GM10266 (cell line): ENCODE results near the gene AR.

Experiments used
- DNase-seq: peaks from one replicate; pipeline ENCODE4 v3.0.0; 2012; ENCODE audit errors: extremely low spot score
- TF ChIP-seq, protein P1 (sequence below): IDR thresholded peaks from 2 replicates; pipeline ENCODE4 v1.5.1; 2012; ENCODE audit warnings: mild to moderate bottlenecking, low read depth; ENCODE audit not compliant: control insufficient read depth, insufficient read depth; ENCODE audit errors: missing control alignments

Gene AR

DNA sequence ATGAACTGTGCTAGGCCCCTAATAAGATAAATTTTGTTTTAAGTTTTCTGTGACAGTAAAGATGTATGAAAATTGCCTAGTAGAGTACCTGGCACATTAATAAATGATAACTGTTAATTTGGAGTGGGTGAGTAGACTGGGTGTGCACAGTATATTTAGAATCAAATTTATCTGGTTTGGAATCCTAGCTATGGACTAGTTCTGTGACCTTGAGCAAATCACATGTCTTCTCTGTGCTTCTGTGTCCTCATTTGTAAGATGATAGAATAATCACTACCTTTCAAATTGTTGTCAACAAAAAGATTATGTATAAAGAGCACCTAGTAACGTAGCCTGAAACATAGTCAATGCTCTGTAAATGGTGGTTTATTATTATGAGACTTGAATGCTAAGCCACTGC is 170.2 kb downstream of the AR start:
- no peak for DNase-seq
- TF ChIP-seq, protein P1, sequence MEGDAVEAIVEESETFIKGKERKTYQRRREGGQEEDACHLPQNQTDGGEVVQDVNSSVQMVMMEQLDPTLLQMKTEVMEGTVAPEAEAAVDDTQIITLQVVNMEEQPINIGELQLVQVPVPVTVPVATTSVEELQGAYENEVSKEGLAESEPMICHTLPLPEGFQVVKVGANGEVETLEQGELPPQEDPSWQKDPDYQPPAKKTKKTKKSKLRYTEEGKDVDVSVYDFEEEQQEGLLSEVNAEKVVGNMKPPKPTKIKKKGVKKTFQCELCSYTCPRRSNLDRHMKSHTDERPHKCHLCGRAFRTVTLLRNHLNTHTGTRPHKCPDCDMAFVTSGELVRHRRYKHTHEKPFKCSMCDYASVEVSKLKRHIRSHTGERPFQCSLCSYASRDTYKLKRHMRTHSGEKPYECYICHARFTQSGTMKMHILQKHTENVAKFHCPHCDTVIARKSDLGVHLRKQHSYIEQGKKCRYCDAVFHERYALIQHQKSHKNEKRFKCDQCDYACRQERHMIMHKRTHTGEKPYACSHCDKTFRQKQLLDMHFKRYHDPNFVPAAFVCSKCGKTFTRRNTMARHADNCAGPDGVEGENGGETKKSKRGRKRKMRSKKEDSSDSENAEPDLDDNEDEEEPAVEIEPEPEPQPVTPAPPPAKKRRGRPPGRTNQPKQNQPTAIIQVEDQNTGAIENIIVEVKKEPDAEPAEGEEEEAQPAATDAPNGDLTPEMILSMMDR: no peak

DNA sequence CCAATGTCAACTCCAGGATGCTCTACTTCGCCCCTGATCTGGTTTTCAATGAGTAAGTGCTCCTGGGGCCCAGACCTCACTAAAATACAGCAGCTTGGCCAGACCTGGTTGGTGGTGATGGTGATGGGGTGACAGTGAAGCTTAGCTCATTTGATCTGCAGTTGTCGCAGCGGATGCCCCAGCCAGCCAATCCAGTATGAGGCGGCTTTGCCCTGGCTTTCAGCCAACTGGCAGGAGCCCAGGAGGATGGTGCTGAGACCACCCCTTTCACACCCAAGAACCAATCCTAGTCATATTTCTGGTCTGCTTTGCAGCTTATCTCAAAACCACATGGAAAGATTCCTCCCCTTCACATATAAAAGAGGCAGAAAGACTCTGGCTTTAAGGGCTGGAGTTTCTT is 173.8 kb downstream of the AR start:
- no peak for DNase-seq
- TF ChIP-seq, protein P1: no peak

DNA sequence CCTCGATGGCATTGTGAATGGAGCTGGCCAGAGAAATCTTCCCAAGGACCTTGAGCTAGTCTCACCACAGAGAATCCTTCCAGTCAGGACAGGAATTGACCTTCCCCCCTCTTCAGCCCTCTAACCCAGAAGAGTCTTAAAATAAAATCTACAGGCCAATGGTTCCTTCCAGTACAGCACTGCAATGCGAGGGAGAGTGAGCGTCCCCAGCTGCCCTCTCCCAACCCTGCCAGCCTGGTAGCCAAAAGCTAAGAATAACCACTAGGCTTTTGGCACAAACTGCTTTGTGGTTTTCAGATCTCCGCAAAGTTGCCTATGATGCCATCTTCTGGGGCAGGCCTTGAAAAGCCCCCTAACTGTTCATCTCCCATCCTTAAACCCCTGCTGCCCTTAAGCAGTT is 175.1 kb downstream of the AR start:
- TF ChIP-seq, protein P1: no peak
- DNase-seq: no peak

DNA sequence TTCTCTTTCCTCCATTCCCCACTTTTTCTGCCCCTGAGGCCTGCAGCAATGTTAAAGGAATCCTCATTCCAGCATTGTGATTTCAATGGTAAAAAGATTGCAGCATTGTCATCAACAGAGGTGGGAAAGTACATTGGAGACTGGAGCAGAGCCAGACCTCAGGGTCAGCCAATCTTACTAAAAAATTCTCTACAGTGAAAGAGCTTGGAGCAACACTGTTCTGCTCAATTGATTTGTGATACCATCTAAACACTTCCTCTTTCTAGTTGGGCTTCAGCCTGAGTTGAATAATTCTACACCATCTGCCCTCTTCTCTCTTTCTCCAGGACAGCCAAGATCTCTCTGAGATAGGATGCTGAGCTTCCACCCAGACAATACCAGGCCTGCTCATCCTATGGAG is 176.5 kb downstream of the AR start:
- TF ChIP-seq, protein P1: no peak
- DNase-seq: no peak

DNA sequence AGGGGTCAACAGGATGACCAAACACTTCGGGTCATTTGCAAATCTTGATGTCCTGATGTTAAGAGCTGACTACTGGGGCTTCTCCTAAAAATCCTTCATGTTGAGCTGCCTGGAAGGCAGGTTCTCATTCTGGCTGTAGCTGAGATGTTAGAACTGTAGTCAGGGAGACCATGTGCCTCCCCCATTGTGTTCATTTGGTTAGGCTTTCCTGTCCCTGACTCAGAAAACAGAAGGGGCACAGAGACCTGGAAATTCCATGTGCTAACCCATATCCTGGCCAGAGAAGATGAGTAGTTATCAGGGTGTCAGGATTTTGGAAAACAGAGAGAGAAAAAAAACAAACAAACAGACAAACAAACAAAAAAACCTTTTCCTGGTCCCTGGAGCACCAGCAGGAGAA is 177.5 kb downstream of the AR start:
- TF ChIP-seq, protein P1: no peak
- DNase-seq: no peak

DNA sequence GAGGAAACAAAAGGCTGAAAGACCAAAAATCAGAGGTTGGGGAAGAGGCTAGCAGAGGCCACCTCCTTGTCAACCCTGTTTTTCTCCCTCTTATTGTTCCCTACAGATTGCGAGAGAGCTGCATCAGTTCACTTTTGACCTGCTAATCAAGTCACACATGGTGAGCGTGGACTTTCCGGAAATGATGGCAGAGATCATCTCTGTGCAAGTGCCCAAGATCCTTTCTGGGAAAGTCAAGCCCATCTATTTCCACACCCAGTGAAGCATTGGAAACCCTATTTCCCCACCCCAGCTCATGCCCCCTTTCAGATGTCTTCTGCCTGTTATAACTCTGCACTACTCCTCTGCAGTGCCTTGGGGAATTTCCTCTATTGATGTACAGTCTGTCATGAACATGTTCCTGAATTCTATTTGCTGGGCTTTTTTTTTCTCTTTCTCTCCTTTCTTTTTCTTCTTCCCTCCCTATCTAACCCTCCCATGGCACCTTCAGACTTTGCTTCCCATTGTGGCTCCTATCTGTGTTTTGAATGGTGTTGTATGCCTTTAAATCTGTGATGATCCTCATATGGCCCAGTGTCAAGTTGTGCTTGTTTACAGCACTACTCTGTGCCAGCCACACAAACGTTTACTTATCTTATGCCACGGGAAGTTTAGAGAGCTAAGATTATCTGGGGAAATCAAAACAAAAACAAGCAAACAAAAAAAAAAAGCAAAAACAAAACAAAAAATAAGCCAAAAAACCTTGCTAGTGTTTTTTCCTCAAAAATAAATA is 179.9 kb downstream of the AR start:
- TF ChIP-seq, protein P1: no peak
- DNase-seq: no peak

DNA sequence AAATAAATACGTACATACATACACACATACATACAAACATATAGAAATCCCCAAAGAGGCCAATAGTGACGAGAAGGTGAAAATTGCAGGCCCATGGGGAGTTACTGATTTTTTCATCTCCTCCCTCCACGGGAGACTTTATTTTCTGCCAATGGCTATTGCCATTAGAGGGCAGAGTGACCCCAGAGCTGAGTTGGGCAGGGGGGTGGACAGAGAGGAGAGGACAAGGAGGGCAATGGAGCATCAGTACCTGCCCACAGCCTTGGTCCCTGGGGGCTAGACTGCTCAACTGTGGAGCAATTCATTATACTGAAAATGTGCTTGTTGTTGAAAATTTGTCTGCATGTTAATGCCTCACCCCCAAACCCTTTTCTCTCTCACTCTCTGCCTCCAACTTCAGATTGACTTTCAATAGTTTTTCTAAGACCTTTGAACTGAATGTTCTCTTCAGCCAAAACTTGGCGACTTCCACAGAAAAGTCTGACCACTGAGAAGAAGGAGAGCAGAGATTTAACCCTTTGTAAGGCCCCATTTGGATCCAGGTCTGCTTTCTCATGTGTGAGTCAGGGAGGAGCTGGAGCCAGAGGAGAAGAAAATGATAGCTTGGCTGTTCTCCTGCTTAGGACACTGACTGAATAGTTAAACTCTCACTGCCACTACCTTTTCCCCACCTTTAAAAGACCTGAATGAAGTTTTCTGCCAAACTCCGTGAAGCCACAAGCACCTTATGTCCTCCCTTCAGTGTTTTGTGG is 180.7 kb downstream of the AR start:
- no peak for DNase-seq
- TF ChIP-seq, protein P1: no peak
